Activated effector memory CD4-positive, alpha-beta T cell treated with anti-CD3 and anti-CD28 coated beads, Interleukin-2, amount 50 U/mL, for 16 hours (primary cell): ENCODE data around the gene PI16.

Source experiments
- DNase-seq: peaks from one replicate; pipeline ENCODE4 v3.0.0-alpha.2; 2020

The PI16 gene

DNA sequence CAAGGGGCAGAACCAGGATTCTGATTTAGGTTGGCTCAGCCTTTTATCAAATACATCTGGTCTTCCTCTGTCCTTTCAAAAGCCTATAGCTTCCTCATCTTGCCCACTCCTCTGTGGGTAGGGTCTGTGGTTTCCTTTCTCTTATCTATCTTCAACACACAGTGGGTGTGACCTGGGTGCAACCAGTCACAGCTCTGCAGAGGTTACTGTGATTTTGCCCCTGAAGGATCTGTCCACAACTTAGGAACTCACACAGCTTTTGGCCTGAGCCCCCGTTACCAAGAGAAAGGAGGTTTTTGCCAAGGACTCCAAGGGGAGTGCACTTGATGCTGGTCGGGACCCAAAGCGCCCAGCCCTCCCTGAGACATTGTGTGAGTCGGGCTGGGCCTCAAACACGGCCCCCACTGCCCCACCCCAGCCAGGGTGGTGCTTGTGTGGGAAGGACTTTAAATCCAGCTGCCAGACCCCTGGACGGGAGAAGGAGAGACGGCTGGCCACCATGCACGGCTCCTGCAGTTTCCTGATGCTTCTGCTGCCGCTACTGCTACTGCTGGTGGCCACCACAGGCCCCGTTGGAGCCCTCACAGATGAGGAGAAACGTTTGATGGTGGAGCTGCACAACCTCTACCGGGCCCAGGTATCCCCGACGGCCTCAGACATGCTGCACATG lies at the start of gene PI16:
PI16 (plus strand) TSS at position 477 of the 670 bp plus-strand sequence; CDS start at position 500, 23 bp downstream.
- peak; percentile 63 for DNase-seq

DNA sequence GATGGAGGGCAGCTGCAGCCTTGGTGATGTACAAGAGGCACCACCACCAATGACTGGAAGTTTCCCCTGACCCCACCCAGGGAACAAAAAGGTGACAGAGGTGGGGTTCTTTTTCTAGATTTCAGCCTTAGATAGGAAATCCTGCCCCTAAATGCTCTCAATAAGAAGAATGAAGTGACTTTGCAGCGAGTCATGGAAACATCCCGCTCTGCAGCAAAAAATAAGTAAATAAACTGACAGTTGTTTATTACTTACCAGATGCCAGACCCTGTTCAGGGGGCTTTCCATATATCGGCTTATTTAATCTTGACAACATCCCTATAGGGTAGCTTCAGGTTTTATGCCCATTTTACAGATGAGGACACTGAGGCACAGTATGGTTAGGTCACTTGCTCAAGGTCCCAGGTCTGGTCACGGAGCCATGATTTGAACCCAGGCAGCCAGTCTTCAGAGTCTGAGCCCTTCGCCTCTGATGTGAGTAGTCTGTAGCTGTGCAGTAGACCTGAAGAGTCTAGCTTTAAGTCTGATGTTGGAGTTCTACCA lies 49.6 kb upstream of the PI16 start:
- no peak for DNase-seq

DNA sequence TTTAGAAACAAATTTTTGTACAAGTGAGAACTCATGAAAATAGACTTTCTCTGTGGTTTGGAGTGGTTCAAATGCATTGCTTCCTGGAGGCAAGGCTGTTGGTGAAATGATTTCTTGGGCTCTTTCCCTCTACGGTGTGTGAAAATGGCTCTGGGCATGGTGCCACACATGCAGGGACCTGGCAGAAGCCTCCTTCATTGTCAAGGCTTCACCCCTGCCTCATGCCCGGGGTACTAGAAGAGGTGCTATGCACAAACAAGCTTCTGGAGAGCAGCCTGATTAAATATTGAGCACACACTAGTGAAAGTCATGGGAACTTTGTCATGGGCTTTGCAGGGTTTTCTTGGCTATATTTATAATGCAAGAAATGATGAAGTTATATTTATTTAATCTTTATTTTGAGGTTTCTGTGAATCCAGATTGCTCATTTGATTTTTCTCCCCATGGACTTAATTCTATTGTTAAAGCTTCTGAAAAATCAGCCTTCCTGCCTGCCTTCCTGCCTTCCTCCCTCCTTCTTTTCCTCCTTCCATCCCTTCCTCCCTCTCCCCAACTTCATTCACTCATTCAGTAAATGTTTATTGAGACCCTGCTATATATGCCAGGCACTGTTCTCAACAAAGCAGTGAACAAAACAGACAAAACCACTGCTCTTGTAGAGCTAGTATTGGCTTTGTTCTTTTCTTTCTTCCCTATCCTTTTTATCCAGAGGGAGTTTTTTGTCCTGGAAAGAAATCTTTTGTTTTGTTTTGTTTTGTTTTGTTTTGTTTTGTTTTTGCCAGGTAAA lies 47.8 kb upstream of the PI16 start:
- no peak for DNase-seq

DNA sequence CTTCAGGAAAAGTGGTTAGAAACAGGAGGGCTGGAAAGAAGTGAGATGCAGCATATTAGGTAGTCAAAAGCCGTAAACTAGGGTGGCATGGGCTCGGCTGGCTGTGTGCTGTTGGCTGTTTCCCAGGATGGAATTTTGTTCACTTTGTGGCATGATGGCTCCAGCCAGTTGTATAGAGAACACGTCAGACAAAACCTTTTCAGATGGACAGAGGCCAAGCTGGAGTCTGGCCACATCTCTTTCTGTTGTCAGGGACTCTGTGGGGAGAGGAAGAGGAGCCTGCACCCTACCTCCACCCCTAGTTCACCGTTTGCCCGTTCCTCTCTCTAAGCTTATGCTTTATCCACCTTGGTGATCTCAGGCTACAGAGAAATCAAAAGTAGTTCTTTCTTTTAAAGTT lies 46.8 kb upstream of the PI16 start:
- no peak for DNase-seq

GRCh38 chr6:36908747-36909146 lies 45.8 kb upstream of the PI16 start:
- no peak for DNase-seq

DNA sequence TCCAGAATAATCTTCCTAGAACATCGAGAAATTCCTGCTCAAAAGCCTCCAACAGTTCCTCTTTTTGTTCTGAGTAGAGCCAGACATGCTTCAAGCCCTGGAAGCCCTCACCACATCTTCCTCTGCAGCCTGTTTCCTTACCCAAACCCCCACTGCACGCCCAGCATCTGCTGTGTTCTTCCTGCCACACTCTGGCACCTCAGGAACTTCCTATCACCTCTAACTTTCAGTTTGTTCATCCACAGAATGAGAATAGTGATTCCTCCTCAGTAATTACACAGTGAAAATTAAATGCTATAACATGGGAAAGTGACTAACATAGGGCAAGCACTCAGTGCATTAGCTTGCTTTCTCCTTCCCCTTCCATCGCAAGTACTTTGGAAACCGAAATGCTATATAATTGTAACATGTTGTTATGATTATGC lies 42.5 kb upstream of the PI16 start:
- peak; percentile 72 for DNase-seq

DNA sequence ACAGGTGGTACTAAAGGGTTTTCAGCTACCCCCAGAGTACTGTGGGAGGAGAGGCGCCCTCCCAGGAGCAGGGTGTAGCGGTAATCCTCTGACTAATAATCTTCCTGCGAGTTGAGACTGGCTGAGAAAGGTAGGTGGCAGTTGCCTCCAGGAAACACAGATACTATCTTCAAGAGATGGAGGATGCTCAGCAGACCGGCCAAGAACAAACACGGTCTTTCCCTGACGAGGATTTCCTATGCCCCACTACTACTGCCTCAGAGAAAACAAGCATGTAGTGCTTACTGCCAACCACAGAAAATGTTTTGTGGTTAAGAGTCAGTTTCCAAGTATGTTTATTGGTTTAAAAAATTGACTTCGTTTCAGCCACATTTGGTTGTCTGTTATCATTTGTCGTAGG lies 42.0 kb upstream of the PI16 start:
- peak; percentile 85 for DNase-seq

- DNase-seq = no peak
Observed at GRCh38 chr6:36913082-36913481, 41.5 kb upstream of the PI16 start.

- peak; percentile 72 for DNase-seq
Observed at GRCh38 chr6:36914227-36914794, 40.2 kb upstream of the PI16 start.

DNA sequence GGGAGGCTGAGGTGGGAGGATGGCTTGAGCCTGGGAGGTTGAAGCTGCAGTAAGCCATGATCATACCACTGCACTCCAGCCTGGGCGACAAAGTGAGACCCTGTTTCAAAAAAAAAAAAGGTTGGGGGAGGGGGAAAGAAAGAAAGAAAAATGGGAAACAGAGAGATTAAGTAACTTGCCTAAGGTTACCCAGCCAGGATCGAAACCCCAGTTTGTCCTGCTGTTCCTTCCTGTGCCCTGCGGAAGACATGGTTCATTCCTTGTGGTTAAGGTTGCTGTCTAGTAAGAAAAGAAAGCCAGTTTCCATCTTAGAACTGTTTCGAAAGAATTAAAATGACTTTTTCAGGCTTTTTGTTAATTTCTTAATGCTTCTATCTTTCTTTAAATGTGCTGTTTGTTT lies 38.9 kb upstream of the PI16 start:
- DNase-seq = no peak

GRCh38 chr6:36916126-36916525 lies 38.4 kb upstream of the PI16 start:
- no peak for DNase-seq

GRCh38 chr6:36917541-36918193 lies 36.9 kb upstream of the PI16 start:
- no peak for DNase-seq

- DNase-seq = no peak
Observed at GRCh38 chr6:36920049-36920448, 34.5 kb upstream of the PI16 start.

DNA sequence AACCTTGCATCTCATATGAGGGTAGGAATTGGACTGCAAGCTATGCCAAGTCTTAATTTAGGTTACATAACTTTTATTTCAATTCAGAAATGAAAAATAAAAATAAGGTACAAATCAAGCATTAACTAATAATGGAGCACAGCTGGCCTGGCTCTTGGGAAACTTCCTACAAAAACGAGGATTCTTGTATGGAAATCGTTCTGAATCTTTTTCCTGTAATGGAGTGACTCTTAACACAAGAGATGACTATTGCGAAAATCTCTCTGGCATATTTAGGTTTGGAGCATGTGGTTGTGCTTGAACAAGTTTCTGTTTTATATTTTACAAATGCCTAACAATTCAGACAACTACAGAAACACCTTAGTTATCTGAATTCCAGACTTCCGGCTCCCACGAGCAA lies 34.0 kb upstream of the PI16 start:
- DNase-seq = no peak

DNA sequence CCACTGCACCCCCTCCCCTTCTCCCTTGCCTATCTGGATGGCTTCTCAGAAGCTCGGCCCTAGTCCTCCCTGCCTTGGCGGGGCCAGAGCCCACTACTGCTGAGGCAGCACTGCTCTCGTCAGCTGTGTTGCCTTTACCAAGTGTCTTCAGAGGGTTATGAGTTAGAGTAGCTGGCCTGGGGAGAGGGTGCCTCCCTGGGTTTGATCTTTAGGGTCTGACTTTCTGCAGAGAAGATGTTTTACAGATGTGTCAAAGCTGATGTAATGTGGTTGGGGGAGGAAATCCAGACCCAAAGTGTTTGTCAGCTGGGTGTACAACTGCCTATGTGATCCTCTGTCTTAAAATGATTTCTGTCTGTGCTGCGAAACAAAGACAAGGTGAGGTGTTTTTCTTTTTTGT lies 30.4 kb upstream of the PI16 start:
- no peak for DNase-seq

- DNase-seq = no peak
Observed at GRCh38 chr6:36924778-36925374, 29.7 kb upstream of the PI16 start.

GRCh38 chr6:36925809-36926208 lies 28.7 kb upstream of the PI16 start:
- no peak for DNase-seq

DNA sequence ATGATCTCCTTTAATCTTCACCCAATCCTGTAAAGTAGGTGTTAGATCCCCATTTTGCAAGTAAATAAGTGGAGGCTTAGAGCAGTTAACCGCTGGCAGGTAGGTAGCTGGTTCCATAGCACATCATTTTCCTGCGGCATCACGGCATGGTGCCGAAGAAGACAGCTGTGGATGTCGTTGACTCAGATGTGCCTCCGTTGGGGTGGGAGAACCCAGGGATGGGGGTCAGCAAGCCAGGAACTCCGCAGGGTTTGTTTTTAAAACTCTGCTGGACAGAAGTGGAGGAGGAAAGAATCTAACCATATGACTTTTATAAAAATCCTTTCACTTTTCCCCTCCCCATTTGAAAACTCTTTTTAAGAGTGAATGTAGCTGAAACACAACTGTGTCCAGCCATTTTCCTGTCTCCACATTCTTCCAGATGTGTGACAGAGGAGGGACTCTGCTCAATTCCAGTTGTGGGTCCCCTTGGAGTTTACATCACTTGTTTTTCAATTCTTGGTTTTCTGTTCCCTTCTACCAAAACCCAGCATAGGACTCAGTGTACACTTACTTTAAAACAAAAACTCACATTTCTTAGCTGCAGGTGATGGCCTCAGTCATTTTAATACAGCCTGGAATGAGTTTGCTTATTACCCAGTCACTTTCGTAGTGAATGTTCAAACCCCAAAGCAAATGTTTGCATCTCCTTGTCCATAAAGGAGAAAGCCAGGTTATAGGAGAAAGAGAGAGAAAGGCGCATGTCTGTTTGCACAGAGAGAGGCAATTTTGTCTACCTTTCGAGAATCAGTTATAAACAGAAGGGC lies 27.6 kb upstream of the PI16 start:
- DNase-seq = no peak

GRCh38 chr6:36927691-36928546 lies 26.6 kb upstream of the PI16 start:
- no peak for DNase-seq

GRCh38 chr6:36928547-36928918 lies 26.0 kb upstream of the PI16 start:
- DNase-seq = no peak

GRCh38 chr6:36929152-36929551 lies 25.4 kb upstream of the PI16 start:
- DNase-seq = no peak
